Tibial nerve (tissue), 4 donors: ENCODE data around the gene FRMPD2. TPM values are rescaled to one million over a fixed set of nuclear protein-coding genes. Genes with fewer than 3 reads are reported as not detected.
"Not testable (repeated sequence)": the region's sequence is repeated elsewhere in the genome, so short reads cannot be mapped to it uniquely, and the experiment has no call there.

ENCODE experiments used
- DNase-seq, 2 donors: peaks; one replicate each; pipeline ENCODE4 v3.0.0-alpha.2; 2019; ENCODE audit warnings: low spot score in 2 of 2
- H3K27ac ChIP-seq, 4 donors: fragments of 200-600 bp; sonication (generic) in 3 of 4; one replicate each; pipeline ENCODE4 v1.5.1; 2017 to 2019; ENCODE audit warnings: mild to moderate bottlenecking in 1 of 4
- H3K27me3 ChIP-seq, 2 donors: fragments of 200-600 bp; sonication (generic) in 1 of 2; one replicate each; pipeline versions ENCODE4 v1.5.1 to v1.6.0; 2017 to 2019
- H3K36me3 ChIP-seq, 3 donors: fragments of 200-600 bp; sonication (generic); one replicate each; pipeline ENCODE4 v1.5.1; 2018 to 2019
- H3K4me1 ChIP-seq, 4 donors: fragments of 200-600 bp; sonication (generic) in 3 of 4; one replicate each; pipeline ENCODE4 v1.5.1; 2017 to 2019
- H3K4me3 ChIP-seq, 4 donors: fragments of 200-600 bp; sonication (generic) in 3 of 4; one replicate each; pipeline ENCODE4 v1.5.1; 2017 to 2019; ENCODE audit warnings: mild to moderate bottlenecking in 1 of 4, moderate library complexity in 1 of 4
- H3K9me3 ChIP-seq, 4 donors: fragments of 200-600 bp; sonication (generic) in 3 of 4; one replicate each; pipeline ENCODE4 v1.5.1; 2017 to 2019
- EP300 ChIP-seq, 2 donors: sonication (generic); formaldehyde crosslinking; IDR thresholded peaks; one replicate each; pipeline ENCODE4 v1.6.1; 2017; ENCODE audit warnings: antibody characterized with exemption in 2 of 2, mild to moderate bottlenecking in 1 of 2
- POLR2A ChIP-seq, 2 donors: fragments of 450-650 bp; IDR thresholded peaks; one replicate each; pipeline ENCODE4 v1.6.1; 2017; ENCODE audit warnings: antibody characterized with exemption in 2 of 2, mild to moderate bottlenecking in 2 of 2, moderate library complexity in 2 of 2
- WGBS, 2 donors: methylation state at CpG; one replicate each; pipeline ENCODE4 v1.1.5; 2018; 5-methylcytosine and 5-hydroxymethylcytosine counted together
- total RNA-seq, 4 donors: library from RNA; depleted of rRNA; stranded (reverse); fragments of >200 nt; gene quantifications; one replicate each; pipeline ENCODE4 v1.1.0, GENCODE V29; 2016
- TF ChIP-seq, protein P1 (sequence below), 5 experiments: fragments of 200-600 bp in 3 of 5; fragments of 450-650 bp in 2 of 5; sonication (generic) in 3 of 5; IDR thresholded peaks; one replicate each; pipeline ENCODE4 v1.5.1; 2016 to 2019; ENCODE audit warnings: antibody characterized with exemption in 5 of 5, mild to moderate bottlenecking in 3 of 5, moderate library complexity in 2 of 5

The FRMPD2 gene
- total RNA-seq, 4 donors from 2014 or later, result 0.21 TPM; not detected in 3

DNA sequence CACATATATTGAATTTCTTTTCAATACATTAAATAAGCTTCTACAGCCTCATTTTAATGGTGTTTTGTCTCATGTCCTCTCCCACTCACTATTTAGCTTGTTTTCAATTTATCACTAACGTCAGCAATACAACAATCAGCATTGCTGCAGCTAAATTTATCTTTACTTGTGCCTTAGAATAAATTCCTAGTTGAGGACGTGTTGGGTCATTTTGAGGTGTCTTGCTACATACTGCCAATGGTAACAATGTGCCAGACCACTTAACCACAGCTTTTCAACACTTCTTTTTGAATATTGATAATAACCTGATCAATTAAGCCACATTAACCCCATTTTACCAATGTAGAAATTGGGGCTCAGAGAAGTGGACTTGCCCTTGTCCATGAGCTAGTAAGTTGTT lies 26.0 kb downstream of the FRMPD2 start:
- no peak for DNase-seq
- no peaks in the 10 kb centered on the region for H3K36me3 ChIP-seq
- H3K4me1 ChIP-seq, result no peaks in the 10 kb centered on the region
- H3K27me3 ChIP-seq, result peaks cover 0 to 1% of the 10 kb centered on the region in 2 donors
- H3K27ac ChIP-seq, result no peak overlapping the region
- 35 to 57% methylated on average over 2 of the region's 2 CpGs for WGBS, 2 donors
- H3K4me3 ChIP-seq, result no peak overlapping the region
- no peak for TF ChIP-seq POLR2A (IDR thresholded peaks at IDR 0.05)
- TF ChIP-seq, protein P1, sequence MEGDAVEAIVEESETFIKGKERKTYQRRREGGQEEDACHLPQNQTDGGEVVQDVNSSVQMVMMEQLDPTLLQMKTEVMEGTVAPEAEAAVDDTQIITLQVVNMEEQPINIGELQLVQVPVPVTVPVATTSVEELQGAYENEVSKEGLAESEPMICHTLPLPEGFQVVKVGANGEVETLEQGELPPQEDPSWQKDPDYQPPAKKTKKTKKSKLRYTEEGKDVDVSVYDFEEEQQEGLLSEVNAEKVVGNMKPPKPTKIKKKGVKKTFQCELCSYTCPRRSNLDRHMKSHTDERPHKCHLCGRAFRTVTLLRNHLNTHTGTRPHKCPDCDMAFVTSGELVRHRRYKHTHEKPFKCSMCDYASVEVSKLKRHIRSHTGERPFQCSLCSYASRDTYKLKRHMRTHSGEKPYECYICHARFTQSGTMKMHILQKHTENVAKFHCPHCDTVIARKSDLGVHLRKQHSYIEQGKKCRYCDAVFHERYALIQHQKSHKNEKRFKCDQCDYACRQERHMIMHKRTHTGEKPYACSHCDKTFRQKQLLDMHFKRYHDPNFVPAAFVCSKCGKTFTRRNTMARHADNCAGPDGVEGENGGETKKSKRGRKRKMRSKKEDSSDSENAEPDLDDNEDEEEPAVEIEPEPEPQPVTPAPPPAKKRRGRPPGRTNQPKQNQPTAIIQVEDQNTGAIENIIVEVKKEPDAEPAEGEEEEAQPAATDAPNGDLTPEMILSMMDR (IDR thresholded peaks at IDR 0.05), result no peak
- TF ChIP-seq EP300 (IDR thresholded peaks at IDR 0.05), result no peak
- peaks cover 0 to 4% (median 0%) of the 10 kb centered on the region in 4 donors for H3K9me3 ChIP-seq

- H3K4me3 ChIP-seq, result no peak overlapping the region
- no peak for DNase-seq
- peaks cover 0 to 4% of the 10 kb centered on the region in 2 donors for H3K27me3 ChIP-seq
- WGBS, 2 donors, result 63 to 79% methylated on average over 2 of the region's 2 CpGs
- H3K36me3 ChIP-seq, result no peaks in the 10 kb centered on the region
- no peak overlapping the region for H3K27ac ChIP-seq
- H3K4me1 ChIP-seq, result no peaks in the 10 kb centered on the region
- H3K9me3 ChIP-seq, result peaks cover 0 to 4% (median 0%) of the 10 kb centered on the region in 4 donors
- TF ChIP-seq POLR2A (IDR thresholded peaks at IDR 0.05) (no peak), EP300 (IDR thresholded peaks at IDR 0.05) (no peak)
Observed at GRCh38 chr10:48247680-48248079, 26.8 kb downstream of the FRMPD2 start.

DNA sequence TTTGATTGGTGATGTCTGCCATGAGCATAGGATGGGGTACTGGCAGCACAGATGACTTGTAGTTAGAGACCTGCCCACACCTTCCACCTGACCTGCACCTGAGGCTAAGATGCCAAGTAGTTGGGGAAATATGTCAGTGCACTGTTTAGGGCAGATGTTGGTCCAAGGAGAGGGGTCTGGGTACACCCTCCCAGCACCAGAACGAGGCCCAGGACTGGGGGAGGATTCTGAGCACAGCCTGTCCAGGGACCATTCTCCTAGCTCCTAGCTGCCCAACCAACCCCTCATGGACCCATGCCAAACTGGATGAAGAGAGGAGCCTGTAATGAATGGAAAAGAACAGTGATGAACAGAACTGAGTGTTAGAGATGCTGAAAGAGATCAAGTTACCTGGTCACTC lies 28.0 kb downstream of the FRMPD2 start:
- TF ChIP-seq, protein P1 (IDR thresholded peaks at IDR 0.05), result no peak
- no peak for TF ChIP-seq EP300 (IDR thresholded peaks at IDR 0.05)
- no peak for TF ChIP-seq POLR2A (IDR thresholded peaks at IDR 0.05)
- Histone ChIP-seq H3K4me1 (no peaks in the 10 kb centered on the region), H3K27ac (no peak overlapping the region), H3K4me3 (no peak overlapping the region), H3K27me3 (peaks cover 0 to 4% of the 10 kb centered on the region in 2 donors), H3K36me3 (no peaks in the 10 kb centered on the region), H3K9me3 (peaks cover 0 to 4% (median 0%) of the 10 kb centered on the region in 4 donors)
- WGBS, 2 donors, result 68 to 70% methylated on average over 1 of the region's 1 CpG
- no peak for DNase-seq

- TF ChIP-seq, protein P1 (IDR thresholded peaks at IDR 0.05), result no peak
- TF ChIP-seq POLR2A (IDR thresholded peaks at IDR 0.05), result no peak
- TF ChIP-seq EP300 (IDR thresholded peaks at IDR 0.05), result no peak
- Histone ChIP-seq H3K36me3 (no peaks in the 10 kb centered on the region), H3K4me3 (no peak overlapping the region), H3K27me3 (peaks cover 0 to 4% of the 10 kb centered on the region in 2 donors), H3K9me3 (peaks cover 0 to 4% (median 0%) of the 10 kb centered on the region in 4 donors), H3K4me1 (no peaks in the 10 kb centered on the region), H3K27ac (no peak overlapping the region)
- no peak for DNase-seq
- 81 to 96% methylated on average over 3 of the region's 3 CpGs for WGBS, 2 donors
Observed at GRCh38 chr10:48245977-48246376, 28.5 kb downstream of the FRMPD2 start.

DNA sequence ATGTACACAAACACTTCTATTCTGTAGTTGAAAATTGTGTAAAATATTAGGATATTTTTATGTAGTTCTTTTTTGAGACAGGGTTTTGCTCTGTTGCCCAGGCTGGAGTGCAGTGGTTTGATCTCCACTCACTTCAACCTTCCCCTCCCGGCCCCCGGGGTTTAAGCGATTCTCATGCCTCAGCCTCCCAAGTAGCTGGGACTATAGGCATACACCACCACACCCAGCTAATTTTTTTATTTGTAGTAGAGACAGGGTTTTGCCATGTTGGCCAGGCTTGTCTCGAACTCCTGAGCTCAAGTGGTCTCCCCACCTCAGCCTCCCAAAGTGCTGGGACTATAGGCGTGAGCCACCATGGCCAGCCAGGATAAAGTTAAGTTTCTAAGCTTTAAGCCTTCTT lies 30.6 kb downstream of the FRMPD2 start:
- WGBS, 2 donors, result 89 to 92% methylated on average over 5 of the region's 5 CpGs
- H3K27me3 ChIP-seq, H3K9me3 ChIP-seq, H3K4me3 ChIP-seq, H3K27ac ChIP-seq, H3K36me3 ChIP-seq, DNase-seq, H3K4me1 ChIP-seq: not testable (repeated sequence)

DNA sequence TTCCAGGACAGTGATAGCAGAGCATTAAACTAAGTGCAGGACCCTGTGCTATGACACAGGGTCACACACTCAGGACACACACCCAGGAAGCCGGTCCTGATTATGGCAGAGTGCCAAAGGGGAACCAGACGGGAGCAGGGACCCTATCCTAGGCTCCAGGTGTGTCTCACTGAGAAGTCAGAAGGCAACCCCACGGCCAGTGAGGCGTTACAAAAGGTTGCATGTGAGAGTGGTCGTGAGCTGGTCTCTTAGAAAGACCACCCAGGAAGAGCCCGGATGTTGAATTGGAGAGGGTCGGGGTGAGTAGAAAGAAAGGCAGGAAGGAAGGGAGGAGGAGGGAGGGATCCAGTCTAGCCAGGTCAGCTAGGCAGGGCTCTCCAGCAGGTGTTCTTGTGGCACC lies 31.0 kb downstream of the FRMPD2 start:
- Histone ChIP-seq H3K27me3 (peaks cover 0 to 4% of the 10 kb centered on the region in 2 donors), H3K9me3 (peaks cover 0 to 4% (median 0%) of the 10 kb centered on the region in 4 donors), H3K36me3 (no peaks in the 10 kb centered on the region), H3K4me1 (no peaks in the 10 kb centered on the region), H3K4me3 (no peak overlapping the region), H3K27ac (no peak overlapping the region)
- no peak for TF ChIP-seq EP300 (IDR thresholded peaks at IDR 0.05)
- no peak for TF ChIP-seq POLR2A (IDR thresholded peaks at IDR 0.05)
- TF ChIP-seq, protein P1 (IDR thresholded peaks at IDR 0.05), result no peak
- whole genome bisulfite sequencing, 2 donors, result 20 to 30% methylated on average over 7 of the region's 7 CpGs
- no peak for DNase-seq
